ENCODE results near the gene GCLM.
"Not testable (repeated sequence)": the region's sequence is repeated elsewhere in the genome, so short reads cannot be mapped to it uniquely, and the experiment has no call there.

Gene GCLM

GRCh38 chr1:93888900-93889299 is 20.3 kb downstream of the GCLM start:
- no peak for DNase-seq (ENCODE audit: low read depth)

DNA sequence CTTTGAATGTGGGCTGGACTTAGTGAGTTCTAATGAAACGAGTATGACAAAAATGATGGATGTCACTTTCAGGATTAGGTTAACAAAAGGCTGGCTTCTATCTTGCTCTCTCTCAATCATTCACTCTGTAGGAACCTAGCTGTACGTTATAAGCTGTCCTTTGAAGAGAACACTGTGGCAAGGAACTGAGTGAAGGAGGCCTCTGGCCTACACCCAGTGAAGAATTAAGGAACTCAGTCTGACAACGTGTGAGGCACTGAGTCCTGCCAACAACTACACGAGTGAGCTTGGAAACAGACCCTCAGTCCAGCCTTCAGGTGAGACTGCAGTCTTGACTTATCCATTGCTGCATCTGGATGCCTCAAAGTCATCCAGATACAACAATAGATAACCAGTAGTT is 27.0 kb downstream of the GCLM start:
- no peak for DNase-seq (ENCODE audit: low read depth)

DNA sequence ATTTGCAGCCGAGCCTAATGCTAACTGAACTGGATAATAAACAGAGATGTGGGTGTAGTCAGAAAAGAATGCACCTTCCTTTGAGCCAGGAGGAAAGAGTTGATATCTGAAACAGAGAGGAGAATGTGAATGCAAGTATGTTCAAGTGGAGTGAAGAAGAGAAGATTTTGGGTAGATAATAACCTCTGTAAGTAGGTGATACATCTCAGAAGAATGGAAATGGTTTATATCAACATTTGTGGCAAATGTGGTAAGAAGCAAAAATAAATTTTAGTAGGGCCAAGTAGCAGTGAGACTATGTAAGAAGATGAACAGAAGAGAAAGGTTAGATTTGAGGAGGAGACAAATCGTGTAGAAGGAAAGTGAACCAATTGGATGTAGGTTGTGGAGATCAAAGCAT is 28.5 kb downstream of the GCLM start:
- DNase-seq (ENCODE audit: low read depth): no peak

DNA sequence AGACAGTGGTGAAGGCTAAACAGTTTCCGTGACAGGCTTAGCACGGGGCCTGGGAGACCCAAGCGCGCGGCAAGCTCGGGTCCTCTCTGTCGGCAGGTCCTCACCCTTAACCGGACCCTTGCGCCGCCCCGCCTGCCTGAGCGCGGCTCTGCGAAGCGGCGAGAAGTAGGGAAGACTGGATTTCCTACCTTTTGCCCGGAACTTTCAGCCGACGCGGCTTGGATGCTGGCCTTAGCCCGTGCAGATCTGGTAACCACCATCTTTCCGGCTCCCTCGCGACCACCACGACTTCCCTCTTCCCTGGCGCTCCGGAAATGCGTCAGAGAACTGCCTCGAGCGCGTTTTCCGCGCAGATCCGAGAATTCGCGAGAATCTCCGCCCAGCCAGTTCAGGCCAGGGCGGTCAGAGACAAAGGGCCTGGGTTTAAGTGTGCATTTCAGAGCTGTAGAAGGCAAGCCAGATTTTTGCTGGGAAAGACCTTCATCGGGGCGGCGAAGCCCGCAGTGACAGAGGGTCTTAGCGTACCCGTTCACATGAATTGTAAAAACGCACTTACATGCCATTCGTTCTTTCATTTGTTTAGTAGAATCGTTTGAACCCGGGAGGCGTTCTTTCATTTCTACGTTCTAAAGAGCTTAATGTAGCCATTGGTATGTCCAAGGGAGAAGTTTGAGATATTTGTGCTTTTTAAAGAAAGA is 30.2 kb downstream of the GCLM start, which contains the start of gene DNTTIP2:
Gene DNTTIP2 (minus strand): TSS at position 318 of the 698 bp plus-strand sequence. CDS start 58 bp downstream, at position 260.
- peak; percentile 86 for DNase-seq (ENCODE audit: low read depth)

GRCh38 chr1:93878501-93878888 is 30.7 kb downstream of the GCLM start:
- DNase-seq (ENCODE audit: low read depth): peak; percentile 11

DNA sequence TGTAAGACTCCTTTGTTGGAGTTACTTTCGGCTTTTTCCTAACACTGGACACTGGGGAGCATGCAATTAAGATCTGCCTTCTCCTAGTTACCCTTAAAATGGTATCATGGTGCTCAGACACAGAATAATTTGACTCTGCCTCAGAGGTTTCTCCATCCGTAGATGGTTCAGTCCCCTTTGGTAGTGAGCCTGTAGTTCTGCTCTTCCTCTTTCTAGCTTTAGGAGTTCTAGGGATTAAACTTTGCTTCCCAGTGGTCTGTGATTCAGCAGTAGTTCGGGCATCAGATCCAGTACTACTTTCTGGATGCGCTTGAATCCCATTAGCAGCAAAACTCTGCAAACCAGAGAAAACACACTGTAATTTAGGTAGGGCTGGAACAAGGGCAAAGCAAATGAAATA is 31.7 kb downstream of the GCLM start:
- no peak for DNase-seq (ENCODE audit: low read depth)

DNA sequence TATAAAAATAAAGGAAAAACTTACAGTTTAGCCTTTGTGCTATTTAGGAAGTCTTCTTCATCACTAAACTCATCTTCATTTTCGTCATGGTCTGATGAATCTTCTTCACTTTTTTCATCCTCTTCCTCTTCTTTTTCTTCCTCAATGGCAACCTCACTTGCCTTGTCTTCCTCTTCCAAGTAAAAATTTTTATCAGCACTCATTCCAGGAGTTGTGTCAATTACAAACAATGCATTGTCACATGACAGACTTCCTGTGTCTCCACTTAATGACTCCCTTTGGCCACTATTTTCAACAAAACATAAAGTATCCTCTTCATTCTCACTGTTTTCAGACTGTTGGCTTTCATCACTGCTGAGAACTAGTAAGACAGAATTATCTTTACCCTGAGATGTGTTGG is 33.0 kb downstream of the GCLM start:
- DNase-seq (ENCODE audit: low read depth): no peak

GRCh38 chr1:93874025-93874651 is 35.1 kb downstream of the GCLM start:
- peak; percentile 34 for DNase-seq (ENCODE audit: low read depth)

DNA sequence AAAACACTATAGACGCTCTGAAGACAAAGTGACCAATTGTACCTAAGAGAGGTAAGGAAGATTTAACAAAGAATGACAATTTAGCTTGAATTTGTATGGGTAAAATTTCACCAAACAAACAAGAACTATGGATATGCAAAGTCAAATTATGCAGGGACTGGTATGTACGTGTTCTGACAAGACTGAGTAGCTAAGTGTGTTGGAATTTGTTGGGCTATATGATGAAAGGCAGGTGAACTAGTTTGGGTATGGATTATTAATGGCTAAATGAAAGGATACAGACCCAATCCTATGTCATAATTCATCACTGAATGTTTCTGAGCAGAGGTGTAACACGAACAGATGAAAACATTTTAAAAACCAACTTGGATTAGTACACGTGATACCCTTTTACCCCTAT is 37.9 kb downstream of the GCLM start:
- no peak for DNase-seq (ENCODE audit: low read depth)

GRCh38 chr1:93869653-93870052 is 39.6 kb downstream of the GCLM start:
- no peak for DNase-seq (ENCODE audit: low read depth)

DNA sequence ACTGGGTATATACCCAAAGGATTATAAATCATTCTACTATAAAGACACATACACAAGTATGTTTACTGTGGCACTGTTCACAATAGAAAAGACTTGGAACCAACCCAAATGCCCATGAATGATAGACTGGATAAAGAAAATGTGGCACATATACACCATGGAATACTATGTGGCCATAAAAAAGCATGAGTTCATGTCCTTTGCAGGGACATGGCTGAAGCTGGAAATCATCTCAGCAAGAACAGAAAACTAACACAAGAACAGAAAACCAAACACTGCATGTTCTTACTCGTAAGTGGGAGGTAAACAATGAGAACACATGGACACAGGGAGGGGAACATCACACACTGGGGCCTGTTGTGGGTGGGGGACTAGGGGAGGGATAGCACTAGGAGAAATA is 40.7 kb downstream of the GCLM start:
- DNase-seq (ENCODE audit: low read depth): not testable (repeated sequence)

DNA sequence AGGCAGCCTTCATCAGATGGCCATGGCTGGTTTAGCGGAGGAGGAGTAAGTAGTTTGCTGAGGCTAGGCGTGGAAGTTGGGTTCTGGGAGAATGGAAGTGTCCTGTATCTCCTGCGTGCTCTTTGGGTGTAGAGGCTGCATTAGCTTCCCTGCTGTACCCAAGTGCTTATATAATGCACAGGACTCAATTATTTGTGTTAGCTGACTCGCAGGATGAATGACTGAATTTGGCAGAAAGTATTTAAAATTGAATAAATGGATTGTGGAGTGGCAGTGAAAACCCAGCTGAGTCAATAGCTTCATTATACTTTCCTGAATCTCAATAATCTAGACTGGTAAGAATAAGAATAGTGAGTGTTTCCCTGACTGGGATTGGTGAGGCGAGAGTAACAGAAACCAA is 44.0 kb downstream of the GCLM start:
- no peak for DNase-seq (ENCODE audit: low read depth)

- no peak for DNase-seq (ENCODE audit: low read depth)
These were observed 45.1 kb downstream of the GCLM start for GRCh38 chr1:93864175-93864574.

GRCh38 chr1:93857653-93858052 is 51.6 kb downstream of the GCLM start:
- not testable (repeated sequence) for DNase-seq (ENCODE audit: low read depth)

- DNase-seq (ENCODE audit: low read depth): not testable (repeated sequence)
These were observed 53.2 kb downstream of the GCLM start for GRCh38 chr1:93855983-93856382.

- DNase-seq (ENCODE audit: low read depth): no peak
These were observed 55.3 kb downstream of the GCLM start for GRCh38 chr1:93853940-93854339.

- no peak for DNase-seq (ENCODE audit: low read depth)
These were observed 57.4 kb downstream of the GCLM start for GRCh38 chr1:93851878-93852277.

DNA sequence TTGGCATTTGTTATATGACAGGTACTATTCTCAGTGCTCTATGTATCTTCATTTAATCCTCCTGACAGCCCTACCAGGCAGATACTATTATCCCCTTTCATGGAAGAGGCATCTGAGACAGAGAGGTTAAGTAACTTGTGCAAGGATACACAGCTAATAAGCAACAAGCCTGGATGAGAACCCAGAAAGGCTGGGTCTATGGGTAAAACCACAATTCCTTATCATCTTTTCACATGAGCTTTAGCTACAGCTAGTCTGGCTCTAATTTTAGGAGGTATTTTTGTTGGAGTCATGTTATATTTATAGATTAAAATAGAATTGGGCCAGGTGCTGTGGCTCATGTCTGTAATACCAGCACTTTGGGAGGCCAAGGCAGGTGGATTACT is 57.9 kb downstream of the GCLM start:
- DNase-seq (ENCODE audit: low read depth): no peak

DNA sequence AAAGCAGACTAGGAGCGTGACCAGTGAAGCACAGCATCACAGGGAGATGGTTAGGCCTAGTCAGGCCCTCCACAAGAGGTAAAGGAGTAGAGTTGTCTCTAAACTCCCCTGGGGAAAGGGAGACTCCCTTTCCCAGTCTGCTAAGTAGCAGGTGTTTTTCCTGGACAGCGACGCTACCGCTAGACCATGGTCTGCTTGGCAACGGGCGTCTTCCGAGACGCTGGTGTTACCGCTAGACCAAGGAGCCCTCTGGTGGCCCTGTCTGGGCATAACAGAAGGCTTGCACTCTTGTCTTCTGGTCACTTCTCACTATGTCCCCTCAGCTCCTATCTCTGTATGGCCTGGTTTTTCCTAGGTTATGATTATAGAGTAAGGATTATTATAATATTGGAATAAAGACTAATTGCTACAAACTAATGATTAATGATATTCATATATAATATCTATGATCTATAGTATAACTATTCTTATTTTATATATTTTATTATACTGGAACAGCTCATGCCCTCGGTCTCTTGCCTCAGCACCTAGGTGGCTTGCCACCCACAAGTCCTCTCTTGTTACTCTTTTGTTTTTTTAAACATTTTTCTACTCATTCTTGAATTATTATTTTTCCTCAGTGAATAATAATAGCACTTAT is 58.4 kb downstream of the GCLM start:
- peak; percentile 51 for DNase-seq (ENCODE audit: low read depth)

- no peak for DNase-seq (ENCODE audit: low read depth)
These were observed 60.8 kb downstream of the GCLM start for GRCh38 chr1:93848350-93848883.

DNA sequence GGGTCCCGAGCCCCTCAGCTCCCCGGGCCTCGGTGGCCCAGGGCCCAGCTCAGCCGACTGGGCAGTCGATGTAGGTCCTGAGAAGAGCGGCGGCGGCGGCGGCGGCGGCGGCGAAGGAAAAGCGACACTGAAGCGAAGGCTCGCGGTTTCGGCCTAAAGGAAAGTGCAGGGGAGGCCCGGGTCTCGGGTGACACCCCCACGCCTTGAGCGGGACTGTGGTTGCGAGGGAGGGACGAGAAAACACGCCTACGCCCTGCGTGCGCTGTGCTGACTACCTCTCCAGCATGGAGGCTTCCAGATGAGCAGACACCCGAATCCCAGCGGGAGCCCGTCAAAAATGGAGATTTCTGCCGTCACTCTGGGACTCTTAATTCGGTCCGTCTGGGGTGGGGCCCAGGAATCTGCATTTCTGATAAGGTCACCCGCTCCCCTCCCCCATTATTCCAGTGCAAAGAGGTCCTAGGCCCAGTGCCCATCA is 61.4 kb downstream of the GCLM start:
- peak; percentile 64 for DNase-seq (ENCODE audit: low read depth)

GRCh38 chr1:93846992-93847810 is 62.0 kb downstream of the GCLM start:
- peak; percentile 83 for DNase-seq (ENCODE audit: low read depth)
